ENCODE data around the gene TRMT1.

The TRMT1 gene

DNA sequence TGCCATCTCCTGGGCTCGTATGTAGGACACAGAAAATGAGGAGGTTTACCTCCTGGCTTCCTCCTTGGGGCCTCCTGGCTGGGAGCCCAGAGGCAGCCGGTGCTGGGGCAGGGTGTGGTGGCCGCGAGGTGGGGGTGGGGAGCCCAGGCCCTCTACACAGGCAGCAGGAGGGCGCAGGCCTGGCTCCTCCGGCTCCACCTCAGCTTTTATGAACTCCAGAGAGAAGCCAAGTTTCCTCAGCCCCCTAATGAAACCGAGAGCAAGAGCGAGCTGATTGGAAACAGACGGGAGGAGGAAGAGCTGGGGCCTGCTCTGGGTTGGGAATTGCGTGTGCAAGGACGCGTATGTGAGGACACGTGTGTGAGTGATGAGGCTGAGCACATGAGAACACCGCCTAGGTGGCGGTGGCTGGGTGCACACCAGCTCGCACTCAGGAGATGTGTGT, 37.0 kb downstream of the TRMT1 start:
- H2AFZ ChIP-seq (ENCODE audit: low read length): no peak overlapping the region
- H3K36me3 ChIP-seq (ENCODE audit: insufficient read depth, low read length): no peaks in the 10 kb centered on the region
- no peak overlapping the region for H3K4me2 ChIP-seq (ENCODE audit: low read depth, low read length, poor library complexity, severe bottlenecking)

DNA sequence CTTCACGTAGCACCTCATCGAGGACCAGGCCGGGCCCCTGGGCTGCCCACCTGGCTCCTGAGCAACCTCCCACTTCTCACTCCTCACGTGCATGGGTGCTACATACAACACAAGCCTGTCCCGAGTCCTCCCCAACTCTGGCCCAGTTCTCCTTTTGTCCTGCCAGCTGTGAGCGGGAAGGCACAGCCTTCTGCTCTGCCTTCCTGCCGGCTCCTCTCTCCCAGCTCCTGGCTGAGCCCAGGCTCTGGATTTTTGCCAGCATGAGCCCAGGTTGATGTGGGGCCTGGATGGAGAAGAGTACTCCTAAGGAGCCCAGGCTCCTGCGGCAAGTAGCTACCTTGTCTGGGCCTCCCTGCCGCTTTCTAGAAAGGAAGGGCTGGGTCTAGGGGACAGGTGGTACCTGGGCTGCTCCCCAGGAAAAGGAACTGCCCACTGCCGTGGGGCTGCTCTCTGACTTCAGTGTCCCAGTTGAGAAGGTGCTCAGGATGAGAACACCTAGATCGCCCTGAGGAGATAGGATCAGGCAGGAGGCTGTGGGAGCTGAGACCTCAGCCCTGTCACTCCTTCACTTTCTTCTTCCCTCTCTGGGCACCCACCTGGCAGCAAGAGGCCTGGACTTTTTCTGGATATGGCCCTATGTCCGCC, 37.5 kb downstream of the TRMT1 start:
- no peaks in the 10 kb centered on the region for H3F3A ChIP-seq (ENCODE audit: low read depth)
- H2AFZ ChIP-seq (ENCODE audit: low read length): no peak overlapping the region
- no peak overlapping the region for H3K9ac ChIP-seq (ENCODE audit: low read depth, low read length, poor library complexity, severe bottlenecking)
- H3K9me2 ChIP-seq (replicated peaks; ENCODE audit: low read depth, low read length): no peaks in the 10 kb centered on the region
- no peaks in the 10 kb centered on the region for H3K27me3 ChIP-seq (ENCODE audit: insufficient read depth, low read length, poor library complexity, severe bottlenecking)
- H3K4me3 ChIP-seq (ENCODE audit: low read length, poor library complexity, severe bottlenecking): no peak overlapping the region
- peaks cover 3% of the 10 kb centered on the region for H3K4me1 ChIP-seq (ENCODE audit: insufficient read depth, low read length, poor library complexity, severe bottlenecking)
- H3K79me2 ChIP-seq (ENCODE audit: insufficient read depth, low read length): no peaks in the 10 kb centered on the region
- no peaks in the 10 kb centered on the region for H3K9me3 ChIP-seq (ENCODE audit: insufficient read depth, low read depth, low read length)
- no peak overlapping the region for H3K4me2 ChIP-seq (ENCODE audit: low read depth, low read length, poor library complexity, severe bottlenecking)
- TF ChIP-seq EZH2phosphoT487 (IDR thresholded peaks at IDR 0.05; ENCODE audit: borderline replicate concordance): no peak
- TF ChIP-seq, protein P1, sequence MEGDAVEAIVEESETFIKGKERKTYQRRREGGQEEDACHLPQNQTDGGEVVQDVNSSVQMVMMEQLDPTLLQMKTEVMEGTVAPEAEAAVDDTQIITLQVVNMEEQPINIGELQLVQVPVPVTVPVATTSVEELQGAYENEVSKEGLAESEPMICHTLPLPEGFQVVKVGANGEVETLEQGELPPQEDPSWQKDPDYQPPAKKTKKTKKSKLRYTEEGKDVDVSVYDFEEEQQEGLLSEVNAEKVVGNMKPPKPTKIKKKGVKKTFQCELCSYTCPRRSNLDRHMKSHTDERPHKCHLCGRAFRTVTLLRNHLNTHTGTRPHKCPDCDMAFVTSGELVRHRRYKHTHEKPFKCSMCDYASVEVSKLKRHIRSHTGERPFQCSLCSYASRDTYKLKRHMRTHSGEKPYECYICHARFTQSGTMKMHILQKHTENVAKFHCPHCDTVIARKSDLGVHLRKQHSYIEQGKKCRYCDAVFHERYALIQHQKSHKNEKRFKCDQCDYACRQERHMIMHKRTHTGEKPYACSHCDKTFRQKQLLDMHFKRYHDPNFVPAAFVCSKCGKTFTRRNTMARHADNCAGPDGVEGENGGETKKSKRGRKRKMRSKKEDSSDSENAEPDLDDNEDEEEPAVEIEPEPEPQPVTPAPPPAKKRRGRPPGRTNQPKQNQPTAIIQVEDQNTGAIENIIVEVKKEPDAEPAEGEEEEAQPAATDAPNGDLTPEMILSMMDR (conservative IDR thresholded peaks at IDR 0.05; ENCODE audit: low read length): no peak
- H4K20me1 ChIP-seq (ENCODE audit: insufficient read depth, low read length, poor library complexity, severe bottlenecking): no peaks in the 10 kb centered on the region
- no peaks in the 10 kb centered on the region for H3K36me3 ChIP-seq (ENCODE audit: insufficient read depth, low read length)

More for the DNA sequence above, 37.0 kb downstream of the TRMT1 start:
- Histone ChIP-seq H3K4me3 (ENCODE audit: low read length, poor library complexity, severe bottlenecking) (no peak overlapping the region), H3F3A (ENCODE audit: low read depth) (no peaks in the 10 kb centered on the region), H3K9ac (ENCODE audit: low read depth, low read length, poor library complexity, severe bottlenecking) (no peak overlapping the region), H3K4me1 (ENCODE audit: insufficient read depth, low read length, poor library complexity, severe bottlenecking) (peaks cover 3% of the 10 kb centered on the region), H3K9me2 (replicated peaks; ENCODE audit: low read depth, low read length) (no peaks in the 10 kb centered on the region), H4K20me1 (ENCODE audit: insufficient read depth, low read length, poor library complexity, severe bottlenecking) (no peaks in the 10 kb centered on the region), H3K79me2 (ENCODE audit: insufficient read depth, low read length) (no peaks in the 10 kb centered on the region), H3K27me3 (ENCODE audit: insufficient read depth, low read length, poor library complexity, severe bottlenecking) (no peaks in the 10 kb centered on the region), H3K9me3 (ENCODE audit: insufficient read depth, low read depth, low read length) (no peaks in the 10 kb centered on the region)
- no peak for TF ChIP-seq EZH2phosphoT487 (IDR thresholded peaks at IDR 0.05; ENCODE audit: borderline replicate concordance)
- TF ChIP-seq, protein P1 (conservative IDR thresholded peaks at IDR 0.05; ENCODE audit: low read length): no peak

DNA sequence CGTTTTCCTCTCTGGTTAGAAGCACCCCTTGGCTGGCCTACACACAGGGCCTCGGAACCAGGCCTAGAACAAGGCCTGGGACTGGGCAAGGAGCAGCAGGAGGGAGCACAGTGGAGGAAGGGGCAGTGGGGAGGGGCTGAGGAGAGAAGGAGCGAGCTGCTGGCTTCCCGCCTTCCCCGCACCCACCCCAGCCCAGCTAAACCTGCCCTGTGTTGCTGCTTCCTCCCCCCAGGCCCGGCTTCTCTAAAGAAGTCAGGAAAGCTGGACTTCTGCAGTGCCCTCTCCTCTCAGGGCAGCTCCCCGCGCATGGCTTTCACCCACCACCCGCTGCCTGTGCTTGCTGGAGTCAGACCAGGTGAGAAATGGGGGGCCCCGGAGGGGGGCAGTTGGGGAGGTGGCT, 38.2 kb downstream of the TRMT1 start:
- H3K4me2 ChIP-seq (ENCODE audit: low read depth, low read length, poor library complexity, severe bottlenecking): no peak overlapping the region
- no peak for TF ChIP-seq EZH2phosphoT487 (IDR thresholded peaks at IDR 0.05; ENCODE audit: borderline replicate concordance)
- TF ChIP-seq, protein P1 (conservative IDR thresholded peaks at IDR 0.05; ENCODE audit: low read length): no peak
- H3K4me3 ChIP-seq (ENCODE audit: low read length, poor library complexity, severe bottlenecking): no peak overlapping the region
- H3K36me3 ChIP-seq (ENCODE audit: insufficient read depth, low read length): no peaks in the 10 kb centered on the region
- H2AFZ ChIP-seq (ENCODE audit: low read length): no peak overlapping the region
- H4K20me1 ChIP-seq (ENCODE audit: insufficient read depth, low read length, poor library complexity, severe bottlenecking): no peaks in the 10 kb centered on the region
- H3K9me2 ChIP-seq (replicated peaks; ENCODE audit: low read depth, low read length): no peaks in the 10 kb centered on the region
- H3K9me3 ChIP-seq (ENCODE audit: insufficient read depth, low read depth, low read length): no peaks in the 10 kb centered on the region
- no peaks in the 10 kb centered on the region for H3K79me2 ChIP-seq (ENCODE audit: insufficient read depth, low read length)
- H3K27me3 ChIP-seq (ENCODE audit: insufficient read depth, low read length, poor library complexity, severe bottlenecking): no peaks in the 10 kb centered on the region
- H3K9ac ChIP-seq (ENCODE audit: low read depth, low read length, poor library complexity, severe bottlenecking): no peak overlapping the region
- peaks cover 3% of the 10 kb centered on the region for H3K4me1 ChIP-seq (ENCODE audit: insufficient read depth, low read length, poor library complexity, severe bottlenecking)
- no peaks in the 10 kb centered on the region for H3F3A ChIP-seq (ENCODE audit: low read depth)
